K562 (cell line): ENCODE data around the gene CDC45. TPM values are rescaled to one million over a fixed set of nuclear protein-coding genes. Genes with fewer than 3 reads are reported as not detected.

ENCODE experiments used
- ELK1 ChIP-seq: sonication (generic); formaldehyde crosslinking; IDR thresholded peaks from 2 replicates; pipeline ENCODE4 v1.8.1; 2022; ENCODE audit warnings: missing genetic modification reagents
- GATA2 ChIP-seq: sonication (generic); formaldehyde crosslinking; IDR thresholded peaks from 2 replicates; pipeline ENCODE4 v1.4.0; 2020; ENCODE audit warnings: mild to moderate bottlenecking, missing genetic modification reagents
- HMGN3 ChIP-seq: IDR thresholded peaks from 2 replicates; pipeline ENCODE4 v1.6.1; 2011; ENCODE audit warnings: borderline replicate concordance, low read depth, mild to moderate bottlenecking, mixed read lengths, low read length; ENCODE audit not compliant: insufficient read length; ENCODE audit errors: extremely low read depth
- HNRNPLL ChIP-seq: fragments of 200-400 bp; formaldehyde crosslinking; IDR thresholded peaks from 2 replicates; pipeline ENCODE4 v1.6.1; 2017; ENCODE audit warnings: low read length, low read depth, mild to moderate bottlenecking; ENCODE audit not compliant: poor library complexity, severe bottlenecking
- KAT8 ChIP-seq: fragments of 450-650 bp; IDR thresholded peaks from 2 replicates; pipeline ENCODE4 v1.6.1; 2016; ENCODE audit warnings: low read depth, mild to moderate bottlenecking
- LARP7 ChIP-seq: fragments of 450-650 bp; IDR thresholded peaks from 2 replicates; pipeline ENCODE4 v1.6.1; 2016
- MLX ChIP-seq, 2 experiments: fragments of 450-650 bp in 1 of 2; sonication (generic) in 1 of 2; formaldehyde crosslinking; conservative IDR thresholded peaks; 2 replicates each; pipeline versions ENCODE4 v1.4.0 to v1.8.1; 2020 to 2022; ENCODE audit warnings: mild to moderate bottlenecking in 1 of 2, missing genetic modification reagents in 1 of 2
- RAD21 ChIP-seq, 2 experiments: fragments of 250-450 bp in 1 of 2; fragments of 450-650 bp in 1 of 2; sonication (Bioruptor Pico) in 1 of 2; formaldehyde crosslinking in 1 of 2; IDR thresholded peaks in 1 of 2; conservative IDR thresholded peaks in 1 of 2; 2 replicates each; pipeline versions ENCODE4 v1.4.0 to v1.8.0; 2020 to 2022; ENCODE audit warnings: mild to moderate bottlenecking in 2 of 2, moderate library complexity in 1 of 2
- RBBP5 ChIP-seq: fragments of 200-600 bp; sonication (generic); IDR thresholded peaks from 2 replicates; pipeline ENCODE4 v1.6.1; 2012; ENCODE audit warnings: borderline replicate concordance, mild to moderate bottlenecking, low read length, control low read depth, inconsistent platforms; ENCODE audit not compliant: insufficient read depth, poor library complexity, severe bottlenecking
- SLC30A9 ChIP-seq: fragments of 250-450 bp; sonication (Bioruptor Pico); IDR thresholded peaks from 2 replicates; pipeline ENCODE4 v1.8.0; 2022; ENCODE audit warnings: mild to moderate bottlenecking, moderate library complexity
- SNRNP70 ChIP-seq: fragments of 200-400 bp; formaldehyde crosslinking; optimal IDR thresholded peaks from 2 replicates; pipeline ENCODE3; 2017; ENCODE audit warnings: low read depth, low read length
- ZFX ChIP-seq: sonication (generic); formaldehyde crosslinking; IDR thresholded peaks from 2 replicates; pipeline ENCODE4 v1.8.0; 2022; ENCODE audit warnings: mild to moderate bottlenecking, missing genetic modification reagents, moderate library complexity
- ZNF134 ChIP-seq: fragments of 250-450 bp; sonication (Bioruptor Pico); conservative IDR thresholded peaks from 2 replicates; pipeline ENCODE4 v1.4.0; 2020
- ZNF318 ChIP-seq, 2 experiments: fragments of 450-650 bp; IDR thresholded peaks; 2 replicates each; pipeline ENCODE4 v1.6.1; 2016; ENCODE audit warnings: mild to moderate bottlenecking in 2 of 2, borderline replicate concordance in 1 of 2, low read depth in 1 of 2, moderate library complexity in 1 of 2
- polyA plus RNA-seq, 8 experiments: library from polyadenylated mRNA; depleted of rRNA in 4 of 8; stranded (reverse) in 5 of 8; unstranded in 3 of 8; fragments of >200 nt; fragmentation: Nextera tagmentation in 2 of 8; fragmentation: Illumina TruSeq in 1 of 8; extraction: Ambion mirVana in 2 of 8; extraction: Trizol in 1 of 8; gene quantifications; 2 replicates each; pipeline versions ENCODE4 v1.2.1 to v1.2.3, GENCODE V29; 2011 to 2014; ENCODE audit warnings: inconsistent platforms in 1 of 8, missing spikeins in 1 of 8
- total RNA-seq, 7 experiments: library from RNA; depleted of rRNA in 6 of 7; stranded (reverse); fragments of >200 nt in 6 of 7; fragmentation: Illumina TruSeq in 2 of 7; extraction: Trizol in 2 of 7; gene quantifications; 2 replicates each; pipeline versions ENCODE4 v1.2.1 to v1.2.3, GENCODE V29; 2011 to 2021; ENCODE audit warnings: low replicate concordance in 1 of 7

Gene CDC45
- total and polyA plus RNA-seq, 9 of the 15 experiments (the other 6 are each of a cell fraction or from before 2014, with no cell fraction given): 251 to 580 (median 410) TPM

- TF ChIP-seq ZNF318 (IDR thresholded peaks at IDR 0.05; ENCODE audit: borderline replicate concordance in 1 of 2, low read depth in 1 of 2) (no peak), KAT8 (no peak), ZNF134 (CRISPR knock-in tag) (no peak), MLX (CRISPR knock-in tag; conservative IDR thresholded peaks at IDR 0.05) (0 out of 4 replicates have a peak, but pooled peaks of 1 of the 2 experiments have one; percentile 38), ZFX (CRISPR knock-in tag) (no peak), GATA2 (CRISPR knock-in tag) (no peak), HMGN3 (no peak), SNRNP70 (peak; percentile 82), ELK1 (CRISPR knock-in tag) (0 out of 2 replicates have a peak, but pooled peaks have one; percentile 45), RAD21 (CRISPR knock-in tag; conservative IDR thresholded peaks at IDR 0.05 in 1 of 2, IDR thresholded peaks at IDR 0.05 in 1 of 2) (no peak), LARP7 (no peak), RBBP5 (peak; percentile 27), HNRNPLL (no peak), SLC30A9 (no peak)
These were observed 21.8 kb upstream of the CDC45 start (continued) for GRCh38 chr22:19457828-19458428.
